Medulla oblongata (tissue), 1 donor: Measurements from ENCODE around the gene LAMC2.
"Not testable (repeated sequence)": the region's sequence is repeated elsewhere in the genome, so short reads cannot be mapped to it uniquely, and the experiment has no call there.

Experiments
- DNase-seq: peaks from one replicate; pipeline ENCODE4 v3.0.0-alpha.2; 2015; ENCODE audit errors: extremely low spot score

The LAMC2 gene

DNA sequence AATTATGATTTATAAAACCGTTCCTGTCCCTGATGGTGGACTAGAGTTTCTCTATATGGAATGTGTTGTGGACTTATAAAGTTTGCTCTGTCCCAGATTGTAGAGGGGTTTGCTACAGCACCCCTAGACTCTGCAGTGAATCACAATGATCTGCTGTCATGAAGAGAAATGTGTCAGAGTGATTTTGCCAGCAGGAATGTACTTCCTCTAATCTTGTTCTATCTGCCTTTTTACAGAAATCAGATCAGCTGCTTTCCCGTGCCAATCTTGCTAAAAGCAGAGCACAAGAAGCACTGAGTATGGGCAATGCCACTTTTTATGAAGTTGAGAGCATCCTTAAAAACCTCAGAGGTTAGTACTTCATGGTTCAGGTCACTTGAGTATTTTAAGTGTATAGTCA lies 52.0 kb downstream of the LAMC2 start:
- DNase-seq = no peak

DNA sequence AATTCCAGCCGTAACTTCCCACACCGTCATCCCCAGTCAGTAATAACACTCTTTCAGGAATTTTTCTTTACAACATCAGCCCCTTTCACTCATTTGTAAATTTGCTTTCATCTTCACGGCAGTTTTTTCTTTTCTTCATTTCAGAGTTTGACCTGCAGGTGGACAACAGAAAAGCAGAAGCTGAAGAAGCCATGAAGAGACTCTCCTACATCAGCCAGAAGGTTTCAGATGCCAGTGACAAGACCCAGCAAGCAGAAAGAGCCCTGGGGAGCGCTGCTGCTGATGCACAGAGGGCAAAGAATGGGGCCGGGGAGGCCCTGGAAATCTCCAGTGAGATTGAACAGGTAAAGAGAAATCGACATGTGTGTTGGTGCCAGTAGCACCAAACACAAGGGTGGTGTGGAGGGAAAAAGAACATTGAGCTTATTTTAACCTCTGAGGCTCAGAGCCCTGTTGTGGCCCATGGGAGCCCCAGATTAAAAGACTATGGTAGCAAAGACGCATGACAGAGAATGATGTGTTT lies 53.2 kb downstream of the LAMC2 start:
- DNase-seq = no peak

DNA sequence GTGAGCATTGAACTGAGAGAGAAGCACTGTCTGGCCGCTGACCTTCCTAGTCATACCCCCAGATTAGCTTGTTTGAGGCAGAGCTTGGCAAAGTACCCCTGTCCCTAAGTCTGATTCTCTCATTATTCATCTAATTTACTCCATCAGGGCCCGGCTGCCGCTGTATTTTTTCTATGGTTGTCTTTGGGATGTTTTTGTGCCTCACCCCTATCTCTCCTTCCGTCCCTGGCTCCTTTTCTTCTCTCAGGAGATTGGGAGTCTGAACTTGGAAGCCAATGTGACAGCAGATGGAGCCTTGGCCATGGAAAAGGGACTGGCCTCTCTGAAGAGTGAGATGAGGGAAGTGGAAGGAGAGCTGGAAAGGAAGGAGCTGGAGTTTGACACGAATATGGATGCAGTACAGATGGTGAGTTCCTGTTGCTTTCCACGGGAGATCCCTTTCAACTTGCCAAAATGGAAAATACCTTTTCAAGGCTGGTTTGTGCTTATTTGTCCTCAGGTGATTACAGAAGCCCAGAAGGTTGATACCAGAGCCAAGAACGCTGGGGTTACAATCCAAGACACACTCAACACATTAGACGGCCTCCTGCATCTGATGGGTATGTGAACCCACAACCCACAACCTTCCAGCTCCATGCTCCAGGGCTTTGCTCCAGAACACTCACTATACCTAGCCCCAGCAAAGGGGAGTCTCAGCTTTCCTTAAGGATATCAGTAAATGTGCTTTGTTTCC lies 53.9 kb downstream of the LAMC2 start:
- DNase-seq = no peak

DNA sequence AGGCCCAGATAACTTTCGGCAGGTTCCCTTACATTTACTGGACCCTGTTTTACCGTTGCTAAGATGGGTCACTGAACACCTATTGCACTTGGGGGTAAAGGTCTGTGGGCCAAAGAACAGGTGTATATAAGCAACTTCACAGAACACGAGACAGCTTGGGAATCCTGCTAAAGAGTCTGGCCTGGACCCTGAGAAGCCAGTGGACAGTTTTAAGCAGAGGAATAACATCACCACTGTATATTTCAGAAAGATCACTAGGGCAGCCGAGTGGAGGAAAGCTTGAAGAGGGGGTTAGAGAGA lies 54.4 kb downstream of the LAMC2 start:
- no peak for DNase-seq

DNA sequence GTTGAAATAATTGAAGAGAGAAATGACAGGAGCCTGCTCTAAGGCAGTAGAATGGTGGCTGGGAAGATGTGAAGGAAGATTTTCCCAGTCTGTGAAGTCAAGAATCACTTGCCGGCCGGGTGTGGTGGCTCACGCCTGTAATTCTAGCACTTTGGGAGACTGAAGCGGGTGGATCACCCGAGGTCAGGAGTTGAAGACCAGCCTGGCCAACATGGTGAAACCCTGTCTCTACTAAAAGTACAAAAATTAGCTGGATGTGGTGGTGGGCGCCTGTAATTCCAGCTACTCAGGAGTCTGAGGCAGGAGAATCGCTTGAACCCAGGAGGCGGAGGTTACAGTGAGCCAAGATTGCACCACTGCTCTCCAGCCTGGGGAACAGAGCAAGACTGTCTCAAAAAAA lies 54.8 kb downstream of the LAMC2 start:
- not testable (repeated sequence) for DNase-seq

DNA sequence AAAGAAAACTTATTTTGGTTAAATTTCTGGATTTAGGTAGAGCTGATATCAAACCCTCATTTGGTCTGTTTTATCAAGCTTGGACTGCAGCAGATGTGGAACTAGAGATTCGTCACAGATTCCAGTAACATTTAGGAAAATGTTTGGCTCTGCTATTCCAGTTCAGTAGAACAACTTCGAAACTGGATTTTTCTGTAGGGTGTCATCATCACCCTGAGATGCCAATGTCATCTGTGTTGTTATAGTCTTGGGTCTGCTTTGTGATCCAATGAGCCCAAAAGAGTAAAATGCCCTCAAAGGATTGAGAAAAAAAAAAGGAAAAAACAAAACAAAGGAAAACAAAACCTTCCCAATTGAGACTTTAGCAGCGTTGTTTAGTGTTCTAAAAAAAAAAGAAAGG lies 55.4 kb downstream of the LAMC2 start:
- DNase-seq = no peak

DNA sequence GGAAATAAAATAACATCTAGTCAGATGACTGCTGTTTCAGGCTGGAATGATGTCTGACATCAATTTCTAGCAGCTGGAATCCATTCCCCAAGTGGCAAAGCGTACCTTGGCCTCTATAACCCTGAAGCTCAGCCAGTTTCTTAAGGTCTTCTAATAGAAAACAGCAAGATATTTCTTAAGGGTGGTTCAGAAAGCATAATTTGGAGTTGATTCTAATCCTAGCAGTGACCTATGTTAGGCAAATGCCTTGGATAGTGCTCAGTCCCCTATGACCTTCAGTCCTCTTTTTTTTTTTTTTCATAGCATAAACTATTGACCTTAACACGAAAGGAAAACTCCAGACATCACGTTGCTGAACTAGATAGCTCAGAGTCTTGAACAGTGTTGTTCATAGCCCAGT lies 56.5 kb downstream of the LAMC2 start:
- DNase-seq = no peak

DNA sequence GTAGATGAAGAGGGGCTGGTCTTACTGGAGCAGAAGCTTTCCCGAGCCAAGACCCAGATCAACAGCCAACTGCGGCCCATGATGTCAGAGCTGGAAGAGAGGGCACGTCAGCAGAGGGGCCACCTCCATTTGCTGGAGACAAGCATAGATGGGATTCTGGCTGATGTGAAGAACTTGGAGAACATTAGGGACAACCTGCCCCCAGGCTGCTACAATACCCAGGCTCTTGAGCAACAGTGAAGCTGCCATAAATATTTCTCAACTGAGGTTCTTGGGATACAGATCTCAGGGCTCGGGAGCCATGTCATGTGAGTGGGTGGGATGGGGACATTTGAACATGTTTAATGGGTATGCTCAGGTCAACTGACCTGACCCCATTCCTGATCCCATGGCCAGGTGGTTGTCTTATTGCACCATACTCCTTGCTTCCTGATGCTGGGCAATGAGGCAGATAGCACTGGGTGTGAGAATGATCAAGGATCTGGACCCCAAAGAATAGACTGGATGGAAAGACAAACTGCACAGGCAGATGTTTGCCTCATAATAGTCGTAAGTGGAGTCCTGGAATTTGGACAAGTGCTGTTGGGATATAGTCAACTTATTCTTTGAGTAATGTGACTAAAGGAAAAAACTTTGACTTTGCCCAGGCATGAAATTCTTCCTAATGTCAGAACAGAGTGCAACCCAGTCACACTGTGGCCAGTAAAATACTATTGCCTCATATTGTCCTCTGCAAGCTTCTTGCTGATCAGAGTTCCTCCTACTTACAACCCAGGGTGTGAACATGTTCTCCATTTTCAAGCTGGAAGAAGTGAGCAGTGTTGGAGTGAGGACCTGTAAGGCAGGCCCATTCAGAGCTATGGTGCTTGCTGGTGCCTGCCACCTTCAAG lies 57.3 kb downstream of the LAMC2 start:
- no peak for DNase-seq

DNA sequence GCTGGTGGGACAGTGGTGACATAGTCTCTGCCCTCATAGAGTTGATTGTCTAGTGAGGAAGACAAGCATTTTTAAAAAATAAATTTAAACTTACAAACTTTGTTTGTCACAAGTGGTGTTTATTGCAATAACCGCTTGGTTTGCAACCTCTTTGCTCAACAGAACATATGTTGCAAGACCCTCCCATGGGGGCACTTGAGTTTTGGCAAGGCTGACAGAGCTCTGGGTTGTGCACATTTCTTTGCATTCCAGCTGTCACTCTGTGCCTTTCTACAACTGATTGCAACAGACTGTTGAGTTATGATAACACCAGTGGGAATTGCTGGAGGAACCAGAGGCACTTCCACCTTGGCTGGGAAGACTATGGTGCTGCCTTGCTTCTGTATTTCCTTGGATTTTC lies 58.4 kb downstream of the LAMC2 start:
- DNase-seq = no peak

DNA sequence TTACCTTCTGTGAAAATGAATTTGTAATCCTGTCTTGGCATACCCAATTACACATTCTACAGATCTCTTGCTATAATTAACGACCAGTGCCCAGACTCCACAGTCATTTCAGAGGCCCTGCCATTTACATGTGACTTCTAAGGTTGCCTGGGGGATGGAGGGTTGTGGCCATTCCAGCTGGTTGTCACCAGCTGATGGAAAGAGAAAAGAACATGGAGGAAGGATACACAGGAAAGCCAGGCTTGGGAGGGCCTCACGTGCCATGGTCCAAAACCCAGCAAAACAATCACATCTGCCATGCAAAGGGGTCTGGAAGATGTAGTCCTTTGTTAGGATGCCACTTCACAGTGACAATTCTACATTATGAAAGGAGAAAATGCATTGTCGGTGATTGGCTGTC lies 59.3 kb downstream of the LAMC2 start:
- DNase-seq = no peak

DNA sequence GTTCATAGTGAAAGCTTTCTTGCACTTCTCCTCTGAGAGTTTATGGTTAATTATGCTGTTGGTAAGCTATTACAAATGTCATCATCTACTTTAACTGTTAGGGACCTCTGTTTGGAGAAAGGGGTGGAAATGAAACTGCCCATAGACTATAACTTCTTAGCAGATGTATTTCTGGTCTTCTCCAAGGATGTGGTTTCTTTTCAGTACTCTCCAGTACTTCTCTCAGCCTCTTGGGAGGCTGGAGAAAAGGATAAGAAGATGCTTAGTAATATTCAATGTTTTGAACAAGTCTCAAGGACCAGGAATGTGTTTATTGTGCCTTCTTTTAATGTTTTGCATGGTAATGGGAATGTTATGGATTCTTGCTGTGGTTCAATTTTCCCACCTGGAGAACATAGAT lies 60.4 kb downstream of the LAMC2 start:
- DNase-seq = no peak

DNA sequence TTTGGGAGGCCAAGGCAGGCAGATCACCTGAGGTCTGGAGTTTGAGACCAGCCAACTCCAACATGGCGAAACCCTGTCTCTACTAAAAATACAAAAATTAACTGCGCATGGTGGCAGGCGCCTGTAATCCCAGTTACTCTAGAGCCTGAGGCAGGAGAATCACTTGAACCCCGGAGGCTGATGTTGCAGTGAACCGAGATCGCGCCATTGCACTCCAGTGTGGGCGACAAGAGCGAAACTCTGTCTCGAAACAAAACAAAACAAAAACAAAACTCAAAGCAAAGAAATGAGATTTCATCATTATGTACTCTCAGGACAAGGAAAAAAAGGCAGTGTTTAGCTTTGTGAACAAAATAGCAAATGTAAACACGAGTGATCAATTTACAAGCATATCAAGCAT lies 61.0 kb downstream of the LAMC2 start:
- DNase-seq = no peak

DNA sequence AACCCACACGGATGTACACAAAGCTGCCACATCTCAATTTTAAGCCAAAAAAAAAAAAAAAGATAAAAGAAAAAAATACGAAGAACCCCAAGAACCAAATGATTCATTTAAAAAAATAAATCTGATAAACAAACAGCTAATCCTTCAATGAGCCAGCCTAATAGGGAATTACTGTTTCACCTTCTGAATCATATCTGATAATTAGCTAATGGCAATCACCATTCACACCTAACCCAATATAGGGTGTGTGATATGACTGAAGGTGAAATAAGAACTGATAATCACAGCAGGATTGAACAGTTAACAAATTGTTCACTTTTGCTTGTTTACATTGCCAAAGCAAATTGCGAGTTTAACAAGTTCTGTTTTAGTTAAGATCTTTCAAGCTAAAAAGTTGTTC lies 61.4 kb downstream of the LAMC2 start:
- DNase-seq = no peak

DNA sequence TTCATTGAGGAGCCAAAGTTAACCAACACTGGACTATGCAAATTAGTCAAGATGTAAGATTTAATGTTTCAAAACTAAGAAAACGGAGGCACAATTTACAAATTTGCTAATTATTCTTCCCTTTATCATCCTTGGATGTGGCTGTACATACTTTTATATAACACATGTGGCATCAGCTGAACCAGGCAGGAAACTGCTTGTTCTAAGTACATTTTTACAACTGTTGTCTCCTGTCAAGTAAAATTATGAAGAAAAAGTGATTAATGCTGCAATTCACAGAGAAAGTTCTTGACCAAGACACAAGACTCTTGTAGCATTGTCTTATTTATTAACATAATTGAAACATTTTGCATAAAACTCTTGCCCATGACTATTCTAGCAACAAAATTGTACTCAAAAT lies 61.9 kb downstream of the LAMC2 start:
- no peak for DNase-seq

DNA sequence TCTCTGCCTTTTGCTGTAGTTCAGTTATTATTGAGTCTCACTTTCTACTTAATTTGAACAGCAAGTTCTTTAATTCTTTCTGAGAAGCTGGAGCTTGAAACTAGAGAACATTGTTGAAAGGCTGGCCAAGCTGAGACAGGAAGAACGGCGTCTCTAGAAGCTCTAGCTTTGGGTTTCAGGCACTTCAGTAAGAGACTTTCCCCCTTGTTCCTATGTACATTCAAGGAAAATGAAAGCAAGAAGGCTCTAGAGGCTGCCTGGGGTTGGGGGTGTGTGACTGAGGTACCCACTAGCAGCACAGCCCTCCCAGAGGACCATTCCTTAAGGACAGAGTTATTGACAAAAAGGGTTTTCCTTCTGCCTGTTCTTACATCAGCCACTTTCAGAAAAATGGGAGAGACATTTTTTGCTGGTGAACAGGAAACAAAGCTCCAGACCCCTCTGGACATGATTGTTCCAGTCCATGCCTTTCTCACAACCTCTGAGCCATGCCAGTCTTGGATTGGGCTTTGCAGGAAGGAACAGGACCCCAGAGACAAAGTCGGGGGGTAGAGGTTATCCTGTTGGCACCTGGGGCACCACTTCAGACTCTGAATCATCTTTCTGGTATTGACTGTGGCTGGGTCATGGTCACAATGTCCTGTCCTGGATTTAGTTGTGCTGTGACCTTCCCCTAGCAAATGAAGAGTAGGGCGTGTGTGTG lies 63.1 kb downstream of the LAMC2 start:
- no peak for DNase-seq

DNA sequence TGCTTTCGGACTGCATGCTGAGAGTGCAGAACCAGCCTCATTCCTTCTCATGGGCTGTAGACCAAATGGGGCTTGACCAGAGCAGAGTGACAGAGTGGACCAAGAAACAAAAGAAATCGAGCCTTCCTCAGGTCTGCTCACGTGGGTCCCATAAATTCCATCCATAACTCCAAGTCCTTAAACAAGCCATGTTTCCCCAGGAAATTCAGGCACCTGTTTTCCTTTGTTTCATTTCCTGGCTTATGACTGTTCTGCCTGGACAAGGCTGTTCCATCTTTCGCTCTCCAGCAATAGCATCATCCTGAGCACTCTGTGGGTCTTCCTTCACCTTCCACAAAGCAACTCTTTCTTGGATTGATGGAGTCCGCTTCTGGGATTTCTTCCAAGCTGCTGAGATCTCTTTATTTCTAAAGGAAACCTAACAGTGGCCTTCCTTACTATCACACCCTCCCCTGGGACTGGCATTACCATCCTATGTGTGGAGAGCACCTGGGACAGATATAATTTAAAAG lies 63.9 kb downstream of the LAMC2 start:
- no peak for DNase-seq

DNA sequence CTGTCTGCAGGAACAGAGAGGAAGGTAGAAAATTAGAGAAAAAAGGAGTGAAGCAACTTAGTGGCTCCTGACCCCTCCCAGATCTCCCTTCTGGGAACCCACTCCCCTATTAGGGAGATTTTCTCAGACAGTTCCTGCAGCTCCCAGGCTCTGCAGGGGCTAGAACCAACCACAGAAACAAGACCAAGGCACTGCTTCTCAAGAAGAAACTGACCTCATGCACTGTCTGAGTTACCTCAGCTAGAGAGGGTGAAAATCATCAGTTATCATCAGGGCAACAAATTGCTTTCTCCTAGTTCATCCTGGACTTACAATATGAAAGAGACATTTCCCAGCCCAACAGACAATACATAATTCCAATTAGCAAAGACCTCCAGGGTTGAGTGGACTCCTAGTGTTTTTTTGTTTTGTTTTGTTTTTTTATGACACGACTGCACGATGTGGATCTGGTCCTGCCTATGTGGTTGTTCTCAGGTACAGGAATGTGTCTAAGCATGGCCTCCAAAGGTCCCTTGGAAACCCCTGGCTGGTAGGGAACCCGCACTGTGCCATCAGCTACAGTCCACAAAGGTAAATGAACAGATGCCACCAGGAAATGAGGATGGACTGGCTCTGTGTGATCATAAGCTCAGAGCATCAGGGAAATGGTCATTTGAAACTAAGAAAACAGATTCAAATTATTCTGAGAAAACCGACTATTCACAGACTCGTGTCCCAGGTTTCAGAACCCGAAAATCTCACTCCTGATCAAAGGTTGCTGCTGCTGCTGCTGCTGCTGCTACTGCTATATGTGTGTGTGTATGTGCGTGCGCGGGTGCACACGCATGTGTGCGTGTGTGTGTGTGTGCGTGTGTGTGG lies 65.3 kb downstream of the LAMC2 start:
- DNase-seq = no peak

DNA sequence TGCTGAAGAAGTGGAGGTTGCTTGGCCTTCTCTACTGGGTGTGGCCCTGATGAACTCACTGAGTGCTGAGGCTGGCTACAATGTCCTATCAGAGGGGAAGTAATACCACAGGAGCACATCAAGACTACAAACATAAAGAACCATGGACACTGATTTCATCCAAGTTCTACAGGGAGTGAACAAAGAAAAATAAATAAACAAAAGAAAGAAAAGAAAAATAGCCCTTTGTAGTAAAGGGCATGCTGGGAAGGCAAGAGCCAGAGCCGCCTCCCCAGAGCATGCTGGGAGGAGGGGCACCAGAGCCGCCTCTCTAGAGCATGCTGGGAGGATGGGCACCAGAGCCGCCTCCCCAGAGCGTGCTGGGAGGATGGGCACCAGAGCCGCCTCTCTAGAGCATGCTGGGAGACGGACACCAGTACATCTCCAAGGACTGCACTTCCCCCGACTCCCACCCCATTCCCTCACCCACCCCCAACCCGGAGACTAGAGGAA lies 65.9 kb downstream of the LAMC2 start:
- DNase-seq = no peak

DNA sequence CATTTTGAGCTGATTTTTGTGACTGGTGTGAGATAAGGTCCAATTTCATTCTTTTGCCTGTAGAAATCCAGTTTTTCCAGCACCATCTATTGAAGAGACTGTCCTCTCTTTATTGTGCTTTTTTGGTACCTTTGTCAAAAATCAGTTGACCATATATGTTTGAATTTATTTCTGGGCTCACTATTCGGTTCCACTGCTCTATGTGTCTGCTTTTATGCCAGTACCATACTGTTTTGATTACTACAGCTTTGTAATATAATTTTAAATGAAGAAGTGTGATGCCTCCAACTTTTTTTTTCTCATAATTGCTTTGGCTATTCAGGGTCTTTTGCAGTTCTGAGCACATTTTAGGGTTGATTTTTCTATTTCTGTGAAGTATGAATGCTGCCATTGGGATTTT lies 69.0 kb downstream of the LAMC2 start:
- no peak for DNase-seq

DNA sequence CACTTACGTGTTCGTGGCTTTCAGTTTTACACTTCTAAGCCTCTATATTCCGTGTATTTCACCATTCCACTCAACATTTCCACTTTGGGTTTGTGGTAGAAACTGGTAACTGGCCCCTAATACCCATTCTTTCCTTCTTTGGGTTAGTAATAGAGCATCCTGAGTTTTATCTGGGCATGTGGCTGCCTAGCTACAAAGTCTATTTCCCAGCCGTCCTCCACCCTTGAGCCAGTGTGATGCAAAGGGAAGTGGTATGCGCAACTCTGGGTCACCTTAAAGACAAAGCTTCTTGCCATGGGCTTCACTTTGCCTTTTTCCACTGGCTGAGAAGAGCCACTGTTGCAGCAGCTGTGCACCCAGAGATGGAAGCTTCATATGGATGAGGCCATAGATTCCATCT lies 73.9 kb downstream of the LAMC2 start:
- no peak for DNase-seq

DNA sequence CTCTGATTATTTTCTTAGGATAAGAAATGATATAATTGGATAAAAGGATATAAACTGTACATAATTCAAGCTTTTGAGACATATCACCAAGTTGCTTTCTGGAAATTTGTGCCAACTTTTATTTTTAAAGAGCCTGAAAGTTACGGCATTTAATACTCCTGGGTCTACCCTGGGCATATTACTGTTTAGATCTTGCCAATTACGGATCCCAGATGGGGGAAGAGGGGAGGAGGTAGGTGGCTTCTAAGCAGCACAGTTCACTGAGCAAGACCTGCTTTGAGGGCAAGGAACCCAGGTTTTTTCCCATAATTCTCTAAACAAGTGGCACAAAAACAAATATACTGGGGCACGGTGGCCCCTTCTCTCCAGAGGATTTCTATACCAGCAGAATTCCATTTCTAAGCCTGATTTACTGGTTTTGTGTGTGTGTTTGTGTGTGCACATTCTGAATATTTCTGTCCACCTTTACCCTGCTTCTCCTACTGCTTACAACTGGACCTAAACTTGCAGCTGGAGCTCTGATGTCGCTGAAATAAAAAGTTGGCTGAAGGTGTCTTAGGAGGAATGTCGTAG lies 76.7 kb downstream of the LAMC2 start:
- DNase-seq = no peak
